HepG2 (cell line): Measurements from ENCODE around the gene SYT14. TPM values are rescaled to one million over a fixed set of nuclear protein-coding genes. Genes with fewer than 3 reads are reported as not detected.
A peak's percentile ranks its signal among the peaks of the same experiment; 100 is the strongest.

Source experiments
- ATAC-seq: fragments of 200-7000 bp; cut with Tn5 transposase; 3 replicates; pipeline ENCODE4 v1.9.1; 2020; ENCODE audit warnings: mild to moderate bottlenecking, moderate library complexity
- BruUV-seq: library from RNA; stranded (reverse); fragments of 400-500 nt; replicated peaks from 2 replicates; lab custom pipeline; 2021; lab: Mats Ljungman, UMichigan
- CTCF ChIA-PET: fragments of 300-600 bp; formaldehyde crosslinking; extraction: SDS; loops from one replicate; lab custom pipeline; 2021; ENCODE audit warnings: low total read pairs, inconsistent platforms, low intra/inter-chr PET ratio; lab: Yijun Ruan, JAX
- POLR2A ChIA-PET: fragments of 350-600 bp; sonication (Branson Sonifier 250); formaldehyde crosslinking; loops from one replicate; lab custom pipeline; 2020; ENCODE audit warnings: antibody characterized with exemption, inconsistent platforms; lab: Yijun Ruan, JAX
- DNase-seq: peaks from one replicate; pipeline ENCODE4 v3.0.0-alpha.2; 2015; ENCODE audit warnings: low spot score
- FAIRE-seq: peaks from 3 replicates; lab custom pipeline; 2011; peaks lifted over from hg19 to GRCh38; lab: Jason Lieb, UNC
- H2AFZ ChIP-seq: one replicate; pipeline ENCODE4 v1.6.1; 2011; ENCODE audit warnings: low read length, inconsistent platforms
- H3K27ac ChIP-seq: fragments of 300-600 bp; 3 replicates; pipeline ENCODE4 v1.8.0; 2011; ENCODE audit warnings: mixed run types, mild to moderate bottlenecking, mixed read lengths, low read length, inconsistent platforms; ENCODE audit not compliant: insufficient read depth; ENCODE audit errors: extremely low read length
- H3K27me3 ChIP-seq, 2 experiments: fragments of 200-600 bp in 1 of 2; 2 replicates in 1 of 2; 3 replicates in 1 of 2; pipeline versions ENCODE4 v1.6.0 to v1.8.0; 2011; ENCODE audit warnings: low read length in 2 of 2, mild to moderate bottlenecking in 2 of 2, moderate library complexity in 2 of 2, inconsistent platforms in 1 of 2; ENCODE audit not compliant: insufficient read depth in 2 of 2, control insufficient read depth in 1 of 2
- H3K36me3 ChIP-seq, 2 experiments: fragments of 200-600 bp in 1 of 2; replicated peaks in 1 of 2; 2 replicates in 1 of 2; 3 replicates in 1 of 2; pipeline versions ENCODE4 v1.5.1 to v1.8.0; 2011; ENCODE audit warnings: low read length in 2 of 2, inconsistent platforms in 1 of 2; ENCODE audit not compliant: insufficient read depth in 2 of 2, control insufficient read depth in 1 of 2
- H3K4me1 ChIP-seq: 2 replicates; pipeline ENCODE4 v1.5.1; 2012; ENCODE audit warnings: low read length, inconsistent platforms; ENCODE audit not compliant: insufficient read depth
- H3K4me2 ChIP-seq: 2 replicates; pipeline ENCODE4 v1.6.0; 2011; ENCODE audit warnings: low read depth, low read length, inconsistent platforms
- H3K4me3 ChIP-seq, 3 experiments: fragments of 200-600 bp in 1 of 3; sonication (generic), shearing (Covaris generic) in 1 of 3; replicated peaks in 1 of 3; 2 replicates each; pipeline ENCODE4 v1.5.1; 2011 to 2016; ENCODE audit warnings: low read length in 3 of 3, inconsistent platforms in 2 of 3, low read depth in 2 of 3, mild to moderate bottlenecking in 2 of 3, control low read depth in 1 of 3, mixed read lengths in 1 of 3; ENCODE audit not compliant: insufficient read depth in 1 of 3
- H3K79me2 ChIP-seq: one replicate; pipeline ENCODE4 v1.6.1; 2011; ENCODE audit warnings: low read length, inconsistent platforms; ENCODE audit not compliant: insufficient read depth
- H3K9ac ChIP-seq: 2 replicates; pipeline ENCODE4 v1.6.0; 2011; ENCODE audit warnings: mild to moderate bottlenecking, low read depth, low read length, inconsistent platforms; ENCODE audit not compliant: insufficient read depth
- H3K9me3 ChIP-seq: 2 replicates; pipeline ENCODE4 v1.5.1; 2012; ENCODE audit warnings: mild to moderate bottlenecking, low read length
- H4K20me1 ChIP-seq: 2 replicates; pipeline ENCODE4 v1.6.0; 2011; ENCODE audit warnings: inconsistent platforms, mild to moderate bottlenecking, low read length, moderate library complexity; ENCODE audit not compliant: insufficient read depth
- CHD4 ChIP-seq: fragments of 200-600 bp; sonication (generic); IDR thresholded peaks from 2 replicates; pipeline ENCODE4 v1.7.0; 2017; ENCODE audit warnings: mild to moderate bottlenecking, low read length, borderline replicate concordance
- HES4 ChIP-seq: sonication (generic); formaldehyde crosslinking; IDR thresholded peaks from 2 replicates; pipeline ENCODE4 v1.9.0; 2021; ENCODE audit warnings: mild to moderate bottlenecking, missing genetic modification reagents, borderline replicate concordance
- MAFF ChIP-seq: IDR thresholded peaks from 2 replicates; pipeline ENCODE4 v1.6.1; 2011; ENCODE audit warnings: low read depth, low read length, improper control_type of control experiment
- MAFK ChIP-seq, 2 experiments: IDR thresholded peaks in 1 of 2; conservative IDR thresholded peaks in 1 of 2; 2 replicates each; pipeline ENCODE4 v1.6.1; 2011; ENCODE audit warnings: improper control_type of control experiment in 2 of 2, low read length in 2 of 2
- SP140L ChIP-seq: sonication (generic); formaldehyde crosslinking; IDR thresholded peaks from 2 replicates; pipeline ENCODE4 v1.4.0; 2020; ENCODE audit warnings: missing genetic modification reagents, borderline replicate concordance
- SP2 ChIP-seq: sonication (generic); formaldehyde crosslinking; IDR thresholded peaks from 2 replicates; pipeline ENCODE4 v1.5.1; 2020; ENCODE audit warnings: mild to moderate bottlenecking, missing genetic modification reagents
- ZFP82 ChIP-seq: sonication (generic); formaldehyde crosslinking; IDR thresholded peaks from 2 replicates; pipeline ENCODE4 v1.5.1; 2020; ENCODE audit warnings: mild to moderate bottlenecking, missing genetic modification reagents, borderline replicate concordance
- ZKSCAN1 ChIP-seq: fragments of 150-350 bp; IDR thresholded peaks from 2 replicates; pipeline ENCODE4 v1.6.1; 2014; ENCODE audit warnings: low read length
- ZNF431 ChIP-seq: sonication (generic); formaldehyde crosslinking; IDR thresholded peaks from 2 replicates; pipeline ENCODE4 v1.9.0; 2022; ENCODE audit warnings: missing genetic modification reagents, low read depth, mild to moderate bottlenecking, borderline replicate concordance
- ZNF451 ChIP-seq: sonication (generic); formaldehyde crosslinking; IDR thresholded peaks from 2 replicates; pipeline ENCODE4 v1.5.0; 2020; ENCODE audit warnings: mild to moderate bottlenecking, missing genetic modification reagents
- ZNF512B ChIP-seq: sonication (generic); formaldehyde crosslinking; IDR thresholded peaks from 2 replicates; pipeline ENCODE4 v1.5.1; 2020; ENCODE audit warnings: missing genetic modification reagents, mild to moderate bottlenecking, borderline replicate concordance
- ZNF879 ChIP-seq: sonication (generic); formaldehyde crosslinking; IDR thresholded peaks from 2 replicates; pipeline ENCODE4 v1.8.1; 2023; ENCODE audit warnings: missing genetic modification reagents
- ZSCAN25 ChIP-seq: sonication (generic); formaldehyde crosslinking; IDR thresholded peaks from 2 replicates; pipeline ENCODE4 v1.8.0; 2022; ENCODE audit warnings: mild to moderate bottlenecking, missing genetic modification reagents
- in situ Hi-C: cut with HindIII; loops from 2 replicates; pipeline ENCODE4 v1.10.0; 2017; ENCODE audit warnings: low pct_unique_long_range_greater_than_20kb; ENCODE audit not compliant: extremely low pct_ligation_motif_present
- intact Hi-C: fragments of 100-400 bp; cut with micrococcal nuclease; formaldehyde crosslinking; loops from one replicate; pipeline ENCODE4 v1.10.0; 2022; ENCODE audit not compliant: unreplicated experiment
- polyA plus RNA-seq, 8 experiments: library from polyadenylated mRNA; depleted of rRNA in 3 of 8; stranded (reverse) in 7 of 8; unstranded in 1 of 8; fragments of >200 nt; fragmentation: Illumina TruSeq in 4 of 8; extraction: Trizol in 4 of 8; gene quantifications; 2 replicates each; pipeline versions ENCODE4 v1.2.1 to v1.2.3, GENCODE V29; 2011 to 2016; ENCODE audit warnings: low read depth in 4 of 8, missing spikeins in 1 of 8, mixed read lengths in 1 of 8; ENCODE audit not compliant: insufficient read depth in 1 of 8
- total RNA-seq, 5 experiments: library from RNA; depleted of rRNA; stranded (reverse); fragments of >200 nt; fragmentation: Illumina TruSeq; extraction: Trizol; gene quantifications; 2 replicates each; pipeline ENCODE4 v1.2.3, GENCODE V29; 2016; ENCODE audit warnings: low read depth in 1 of 5
- TF ChIP-seq, protein P1 (sequence below): sonication (generic); formaldehyde crosslinking; IDR thresholded peaks from 2 replicates; pipeline ENCODE4 v1.5.1; 2020; ENCODE audit warnings: mild to moderate bottlenecking, missing genetic modification reagents, borderline replicate concordance

The SYT14 gene
- total and polyA plus RNA-seq, 2 of the 13 experiments (the other 11 are each of a cell fraction or from before 2014, with no cell fraction given), result not detected

- no TSS peak for BruUV-seq
- H2AFZ ChIP-seq, result no peak overlapping the region
- no peak overlapping the region for H3K27ac ChIP-seq
- DNase-seq (no peak), FAIRE-seq (no peak), ATAC-seq (no peak)
- H3K79me2 ChIP-seq, result no peaks in the 10 kb centered on the region
- no peaks in the 10 kb centered on the region for H3K9me3 ChIP-seq
- H3K9ac ChIP-seq, result no peak overlapping the region
- H3K27me3 ChIP-seq, result no peaks in the 10 kb centered on the region; a peak in 1 of 5 replicates
- ChIA-PET CTCF (no interaction called here), POLR2A (no interaction called here)
- no peaks in the 10 kb centered on the region for H3K36me3 ChIP-seq
- H3K4me1 ChIP-seq, result no peaks in the 10 kb centered on the region
- H4K20me1 ChIP-seq, result no peaks in the 10 kb centered on the region
- no peak overlapping the region for H3K4me3 ChIP-seq
- intact Hi-C loops (no loop called here), in situ Hi-C loops (no loop called here)
- TF ChIP-seq ZNF879 (no peak), HES4 (CRISPR knock-in tag) (no peak), CHD4 (no peak), ZFP82 (CRISPR knock-in tag) (no peak), MAFK (conservative IDR thresholded peaks at IDR 0.05 in 1 of 2, IDR thresholded peaks at IDR 0.05 in 1 of 2; ENCODE audit: low read length in 2 of 2) (peak in 1 of 2 experiments; percentile 33; a peak in 1 of 4 replicates), ZNF431 (no peak), ZNF451 (CRISPR knock-in tag) (no peak), MAFF (peak; percentile 9; the same call in 1 of the 2 replicates)
- no peak overlapping the region for H3K4me2 ChIP-seq
Measured at GRCh38 chr1:210117198-210117597, 179.2 kb downstream of the SYT14 start.

- ChIA-PET CTCF (no interaction called here), POLR2A (no interaction called here)
- H2AFZ ChIP-seq, result no peak overlapping the region
- no peak overlapping the region for H3K4me2 ChIP-seq
- H3K9ac ChIP-seq, result no peak overlapping the region
- H3K36me3 ChIP-seq, result no peaks in the 10 kb centered on the region
- intact Hi-C loops (no loop called here), in situ Hi-C loops (no loop called here)
- ATAC-seq (no peak), DNase-seq (no peak), FAIRE-seq (no peak)
- H4K20me1 ChIP-seq, result no peaks in the 10 kb centered on the region
- H3K4me1 ChIP-seq, result no peaks in the 10 kb centered on the region
- H3K9me3 ChIP-seq, result no peaks in the 10 kb centered on the region
- H3K79me2 ChIP-seq, result no peaks in the 10 kb centered on the region
- BruUV-seq, result no TSS peak
- no peak overlapping the region for H3K4me3 ChIP-seq
- H3K27me3 ChIP-seq, result no peaks in the 10 kb centered on the region; a peak in 1 of 5 replicates
- H3K27ac ChIP-seq, result no peak overlapping the region
- TF ChIP-seq SP140L (CRISPR knock-in tag) (no peak), SP2 (no peak), ZKSCAN1 (no peak), ZNF512B (CRISPR knock-in tag) (no peak), ZSCAN25 (CRISPR knock-in tag) (no peak)
- TF ChIP-seq, protein P1, sequence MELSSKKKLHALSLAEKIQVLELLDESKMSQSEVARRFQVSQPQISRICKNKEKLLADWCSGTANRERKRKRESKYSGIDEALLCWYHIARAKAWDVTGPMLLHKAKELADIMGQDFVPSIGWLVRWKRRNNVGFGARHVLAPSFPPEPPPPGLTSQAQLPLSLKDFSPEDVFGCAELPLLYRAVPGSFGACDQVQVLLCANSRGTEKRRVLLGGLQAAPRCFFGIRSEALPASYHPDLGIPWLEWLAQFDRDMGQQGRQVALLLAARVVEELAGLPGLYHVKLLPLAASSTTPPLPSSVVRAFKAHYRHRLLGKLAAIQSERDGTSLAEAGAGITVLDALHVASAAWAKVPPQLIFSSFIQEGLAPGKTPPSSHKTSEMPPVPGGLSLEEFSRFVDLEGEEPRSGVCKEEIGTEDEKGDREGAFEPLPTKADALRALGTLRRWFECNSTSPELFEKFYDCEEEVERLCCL, result no peak
Measured at GRCh38 chr1:210117681-210118170, 179.7 kb downstream of the SYT14 start.
